ENCODE measurements around the gene CKM.

The CKM gene

GRCh38 chr19:45349126-45349415 lies 26.4 kb upstream of the CKM start:
- Histone ChIP-seq H3K36me3 (ENCODE audit: insufficient read depth, low read length) (no peaks in the 10 kb centered on the region), H2AFZ (ENCODE audit: low read length, unreplicated experiment) (no peak overlapping the region), H3K79me2 (ENCODE audit: control insufficient read depth, insufficient read depth, low read length, unreplicated experiment) (no peaks in the 10 kb centered on the region), H3K27ac (ENCODE audit: low read depth, low read length) (no peak overlapping the region), H3K27me3 (ENCODE audit: insufficient read depth, low read length) (no peaks in the 10 kb centered on the region), H3K4me3 (ENCODE audit: low read depth, low read length) (no peak overlapping the region), H3K4me1 (ENCODE audit: control insufficient read depth, insufficient read depth, low read length, unreplicated experiment) (no peaks in the 10 kb centered on the region)

GRCh38 chr19:45348367-45349125 lies 25.9 kb upstream of the CKM start:
- H3K4me1 ChIP-seq (ENCODE audit: control insufficient read depth, insufficient read depth, low read length, unreplicated experiment), result no peaks in the 10 kb centered on the region

GRCh38 chr19:45347570-45348366 lies 25.1 kb upstream of the CKM start:
- no peak overlapping the region for H3K4me3 ChIP-seq (ENCODE audit: low read depth, low read length)
- H3K4me1 ChIP-seq (ENCODE audit: control insufficient read depth, insufficient read depth, low read length, unreplicated experiment), result no peaks in the 10 kb centered on the region
- no peak overlapping the region for H3K27ac ChIP-seq (ENCODE audit: low read depth, low read length)
- H2AFZ ChIP-seq (ENCODE audit: low read length, unreplicated experiment), result no peak overlapping the region
- H3K79me2 ChIP-seq (ENCODE audit: control insufficient read depth, insufficient read depth, low read length, unreplicated experiment), result no peaks in the 10 kb centered on the region
- H3K27me3 ChIP-seq (ENCODE audit: insufficient read depth, low read length), result no peaks in the 10 kb centered on the region
- no peaks in the 10 kb centered on the region for H3K36me3 ChIP-seq (ENCODE audit: insufficient read depth, low read length)

More at GRCh38 chr19:45348367-45349125, 25.9 kb upstream of the CKM start:
- Histone ChIP-seq H3K79me2 (ENCODE audit: control insufficient read depth, insufficient read depth, low read length, unreplicated experiment) (no peaks in the 10 kb centered on the region), H3K4me3 (ENCODE audit: low read depth, low read length) (no peak overlapping the region), H3K36me3 (ENCODE audit: insufficient read depth, low read length) (no peaks in the 10 kb centered on the region), H3K27ac (ENCODE audit: low read depth, low read length) (no peak overlapping the region), H3K27me3 (ENCODE audit: insufficient read depth, low read length) (no peaks in the 10 kb centered on the region), H2AFZ (ENCODE audit: low read length, unreplicated experiment) (no peak overlapping the region)

GRCh38 chr19:45346449-45346848 lies 23.8 kb upstream of the CKM start:
- Histone ChIP-seq H3K4me3 (ENCODE audit: low read depth, low read length) (no peak overlapping the region), H3K36me3 (ENCODE audit: insufficient read depth, low read length) (no peaks in the 10 kb centered on the region), H3K27ac (ENCODE audit: low read depth, low read length) (no peak overlapping the region), H2AFZ (ENCODE audit: low read length, unreplicated experiment) (no peak overlapping the region), H3K79me2 (ENCODE audit: control insufficient read depth, insufficient read depth, low read length, unreplicated experiment) (no peaks in the 10 kb centered on the region), H3K27me3 (ENCODE audit: insufficient read depth, low read length) (no peaks in the 10 kb centered on the region), H3K4me1 (ENCODE audit: control insufficient read depth, insufficient read depth, low read length, unreplicated experiment) (no peaks in the 10 kb centered on the region)

- no peaks in the 10 kb centered on the region for H3K4me1 ChIP-seq (ENCODE audit: control insufficient read depth, insufficient read depth, low read length, unreplicated experiment)
- H3K79me2 ChIP-seq (ENCODE audit: control insufficient read depth, insufficient read depth, low read length, unreplicated experiment), result no peaks in the 10 kb centered on the region
- H3K4me3 ChIP-seq (ENCODE audit: low read depth, low read length), result no peak overlapping the region
- peaks cover 5% of the 10 kb centered on the region; the same call in 1 of the 2 replicates for H3K27me3 ChIP-seq (ENCODE audit: insufficient read depth, low read length)
- no peak overlapping the region for H2AFZ ChIP-seq (ENCODE audit: low read length, unreplicated experiment)
- no peak overlapping the region for H3K27ac ChIP-seq (ENCODE audit: low read depth, low read length)
- no peaks in the 10 kb centered on the region for H3K36me3 ChIP-seq (ENCODE audit: insufficient read depth, low read length)
These were observed 22.8 kb upstream of the CKM start for GRCh38 chr19:45345506-45345860.

GRCh38 chr19:45344621-45345505 lies 22.2 kb upstream of the CKM start:
- no peaks in the 10 kb centered on the region for H3K36me3 ChIP-seq (ENCODE audit: insufficient read depth, low read length)
- no peak overlapping the region for H3K4me3 ChIP-seq (ENCODE audit: low read depth, low read length)
- H3K4me1 ChIP-seq (ENCODE audit: control insufficient read depth, insufficient read depth, low read length, unreplicated experiment), result no peaks in the 10 kb centered on the region
- H3K79me2 ChIP-seq (ENCODE audit: control insufficient read depth, insufficient read depth, low read length, unreplicated experiment), result no peaks in the 10 kb centered on the region
- H2AFZ ChIP-seq (ENCODE audit: low read length, unreplicated experiment), result no peak overlapping the region
- peaks cover 9% of the 10 kb centered on the region; the same call in 1 of the 2 replicates for H3K27me3 ChIP-seq (ENCODE audit: insufficient read depth, low read length)
- no peak overlapping the region for H3K27ac ChIP-seq (ENCODE audit: low read depth, low read length)

- peaks cover 9% of the 10 kb centered on the region; the same call in 1 of the 2 replicates for H3K27me3 ChIP-seq (ENCODE audit: insufficient read depth, low read length)
- no peak overlapping the region for H3K27ac ChIP-seq (ENCODE audit: low read depth, low read length)
- no peaks in the 10 kb centered on the region for H3K36me3 ChIP-seq (ENCODE audit: insufficient read depth, low read length)
- H2AFZ ChIP-seq (ENCODE audit: low read length, unreplicated experiment), result no peak overlapping the region
- H3K79me2 ChIP-seq (ENCODE audit: control insufficient read depth, insufficient read depth, low read length, unreplicated experiment), result no peaks in the 10 kb centered on the region
- no peaks in the 10 kb centered on the region for H3K4me1 ChIP-seq (ENCODE audit: control insufficient read depth, insufficient read depth, low read length, unreplicated experiment)
- H3K4me3 ChIP-seq (ENCODE audit: low read depth, low read length), result no peak overlapping the region
These were observed 20.2 kb upstream of the CKM start for GRCh38 chr19:45342911-45343310.

GRCh38 chr19:45340899-45341453 lies 18.3 kb upstream of the CKM start:
- H3K4me1 ChIP-seq (ENCODE audit: control insufficient read depth, insufficient read depth, low read length, unreplicated experiment), result no peaks in the 10 kb centered on the region
- peaks cover 9% of the 10 kb centered on the region; the same call in 1 of the 2 replicates for H3K27me3 ChIP-seq (ENCODE audit: insufficient read depth, low read length)
- H3K27ac ChIP-seq (ENCODE audit: low read depth, low read length), result no peak overlapping the region
- no peaks in the 10 kb centered on the region for H3K36me3 ChIP-seq (ENCODE audit: insufficient read depth, low read length)
- H3K79me2 ChIP-seq (ENCODE audit: control insufficient read depth, insufficient read depth, low read length, unreplicated experiment), result no peaks in the 10 kb centered on the region
- no peak overlapping the region for H2AFZ ChIP-seq (ENCODE audit: low read length, unreplicated experiment)
- no peak overlapping the region for H3K4me3 ChIP-seq (ENCODE audit: low read depth, low read length)

GRCh38 chr19:45340232-45340898 lies 17.7 kb upstream of the CKM start, which contains the start of gene KLC3:
KLC3 (plus strand) TSS chr19:45340750; CDS start chr19:45345542, 4,792 bp downstream.
- H3K79me2 ChIP-seq (ENCODE audit: control insufficient read depth, insufficient read depth, low read length, unreplicated experiment), result no peaks in the 10 kb centered on the region
- H3K27me3 ChIP-seq (ENCODE audit: insufficient read depth, low read length), result peaks cover 9% of the 10 kb centered on the region; the same call in 1 of the 2 replicates
- no peak within 1 kb of the TSS for H3K27ac ChIP-seq (ENCODE audit: low read depth, low read length)
- no peaks in the 10 kb centered on the region for H3K36me3 ChIP-seq (ENCODE audit: insufficient read depth, low read length)
- H3K4me1 ChIP-seq (ENCODE audit: control insufficient read depth, insufficient read depth, low read length, unreplicated experiment), result no peaks in the 10 kb centered on the region
- no peak within 1 kb of the TSS for H2AFZ ChIP-seq (ENCODE audit: low read length, unreplicated experiment)
- H3K4me3 ChIP-seq (ENCODE audit: low read depth, low read length), result no peak within 1 kb of the TSS

GRCh38 chr19:45339629-45340028 lies 17.0 kb upstream of the CKM start:
- Histone ChIP-seq H3K27ac (ENCODE audit: low read depth, low read length) (no peak overlapping the region), H3K36me3 (ENCODE audit: insufficient read depth, low read length) (no peaks in the 10 kb centered on the region), H2AFZ (ENCODE audit: low read length, unreplicated experiment) (no peak overlapping the region), H3K79me2 (ENCODE audit: control insufficient read depth, insufficient read depth, low read length, unreplicated experiment) (no peaks in the 10 kb centered on the region), H3K4me3 (ENCODE audit: low read depth, low read length) (no peak overlapping the region), H3K27me3 (ENCODE audit: insufficient read depth, low read length) (peaks cover 9% of the 10 kb centered on the region; the same call in 1 of the 2 replicates), H3K4me1 (ENCODE audit: control insufficient read depth, insufficient read depth, low read length, unreplicated experiment) (no peaks in the 10 kb centered on the region)

Measured in ACC112 (cell line).